Thoracic aorta (tissue), 2 donors: ENCODE data around the gene SAMD10. TPM values are rescaled to one million over a fixed set of nuclear protein-coding genes. Genes with fewer than 3 reads are reported as not detected.
"Not testable (repeated sequence)": the region's sequence is repeated elsewhere in the genome, so short reads cannot be mapped to it uniquely, and the experiment has no call there.

ENCODE experiments used
- ATAC-seq: fragments of 150-250 bp; one replicate; pipeline ENCODE4 v1.8.0; 2017; ENCODE audit warnings: low read depth; ENCODE audit not compliant: insufficient number of reproducible peaks, low FRiP score
- DNase-seq: peaks from one replicate; pipeline ENCODE4 v3.0.0-alpha.2; 2020; ENCODE audit warnings: low spot score
- H3K27ac ChIP-seq, 2 donors: fragments of 200-600 bp; sonication (generic); 1 replicate in 1 of 2; 2 replicates in 1 of 2; pipeline ENCODE4 v1.5.1; 2016; ENCODE audit warnings: mild to moderate bottlenecking in 2 of 2, moderate library complexity in 2 of 2
- H3K27me3 ChIP-seq: fragments of 200-600 bp; sonication (generic); replicated peaks from 2 replicates; pipeline ENCODE4 v1.6.0; 2016; ENCODE audit warnings: mild to moderate bottlenecking; ENCODE audit not compliant: insufficient read depth
- H3K36me3 ChIP-seq: fragments of 200-600 bp; sonication (generic); one replicate; pipeline ENCODE4 v1.5.1; 2016
- H3K4me1 ChIP-seq, 2 donors: fragments of 200-600 bp; sonication (generic); 1 replicate in 1 of 2; 2 replicates in 1 of 2; pipeline versions ENCODE4 v1.5.1 to v1.6.0; 2016; ENCODE audit warnings: low read depth in 2 of 2, mild to moderate bottlenecking in 1 of 2; ENCODE audit not compliant: control insufficient read depth in 1 of 2
- H3K4me3 ChIP-seq: fragments of 200-600 bp; sonication (generic); 2 replicates; pipeline ENCODE4 v1.5.1; 2016; ENCODE audit warnings: mild to moderate bottlenecking
- H3K9me3 ChIP-seq: fragments of 200-600 bp; sonication (generic); 2 replicates; pipeline ENCODE4 v1.5.1; 2016
- total RNA-seq, 2 donors: library from RNA; depleted of rRNA; stranded (reverse); fragments of >200 nt; gene quantifications; one replicate each; pipeline versions ENCODE4 v1.1.0 to v1.2.3, GENCODE V29; 2016
- TF ChIP-seq, protein P1 (sequence below): fragments of 200-600 bp; sonication (generic); IDR thresholded peaks from one replicate; pipeline ENCODE4 v1.5.1; 2019; ENCODE audit warnings: antibody characterized with exemption

Gene SAMD10
- total RNA-seq, 2 donors from 2014 or later, result 0.78 to 3.0 TPM

DNA sequence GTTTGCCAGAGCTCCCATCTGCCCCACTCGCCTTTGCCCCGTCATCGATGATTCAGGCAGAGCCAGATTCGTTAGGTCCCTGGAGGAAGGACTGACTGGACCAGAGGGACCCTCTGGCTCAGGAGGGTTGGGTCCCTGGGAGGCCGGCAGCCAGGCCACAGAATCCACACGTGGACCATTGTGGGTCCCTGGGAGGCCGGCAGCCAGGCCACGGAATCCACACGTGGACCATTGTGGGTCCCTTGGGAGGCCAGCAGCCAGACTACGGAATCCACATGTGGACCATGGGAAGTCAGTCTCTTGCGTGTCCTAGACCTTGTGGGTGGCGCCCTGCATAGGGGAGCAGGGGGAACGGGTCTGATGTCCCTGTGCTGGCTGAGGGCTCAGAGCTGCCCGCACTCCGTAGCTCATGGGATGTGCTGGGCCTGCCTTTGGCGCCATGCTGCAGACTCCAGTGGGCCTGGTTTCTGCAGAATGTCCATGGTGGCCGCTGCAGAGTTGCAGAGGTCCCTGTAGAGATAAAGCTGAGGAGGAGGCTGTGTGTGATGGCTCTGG is 46.8 kb downstream of the SAMD10 start:
- Histone ChIP-seq H3K36me3 (peaks cover 55% of the 10 kb centered on the region), H3K27ac (no peak overlapping the region), H3K27me3 (no peaks in the 10 kb centered on the region), H3K9me3 (no peaks in the 10 kb centered on the region), H3K4me1 (no peaks in the 10 kb centered on the region), H3K4me3 (no peak overlapping the region)
- no peak for ATAC-seq
- DNase-seq, result no peak
- TF ChIP-seq, protein P1, sequence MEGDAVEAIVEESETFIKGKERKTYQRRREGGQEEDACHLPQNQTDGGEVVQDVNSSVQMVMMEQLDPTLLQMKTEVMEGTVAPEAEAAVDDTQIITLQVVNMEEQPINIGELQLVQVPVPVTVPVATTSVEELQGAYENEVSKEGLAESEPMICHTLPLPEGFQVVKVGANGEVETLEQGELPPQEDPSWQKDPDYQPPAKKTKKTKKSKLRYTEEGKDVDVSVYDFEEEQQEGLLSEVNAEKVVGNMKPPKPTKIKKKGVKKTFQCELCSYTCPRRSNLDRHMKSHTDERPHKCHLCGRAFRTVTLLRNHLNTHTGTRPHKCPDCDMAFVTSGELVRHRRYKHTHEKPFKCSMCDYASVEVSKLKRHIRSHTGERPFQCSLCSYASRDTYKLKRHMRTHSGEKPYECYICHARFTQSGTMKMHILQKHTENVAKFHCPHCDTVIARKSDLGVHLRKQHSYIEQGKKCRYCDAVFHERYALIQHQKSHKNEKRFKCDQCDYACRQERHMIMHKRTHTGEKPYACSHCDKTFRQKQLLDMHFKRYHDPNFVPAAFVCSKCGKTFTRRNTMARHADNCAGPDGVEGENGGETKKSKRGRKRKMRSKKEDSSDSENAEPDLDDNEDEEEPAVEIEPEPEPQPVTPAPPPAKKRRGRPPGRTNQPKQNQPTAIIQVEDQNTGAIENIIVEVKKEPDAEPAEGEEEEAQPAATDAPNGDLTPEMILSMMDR, result no peak

DNA sequence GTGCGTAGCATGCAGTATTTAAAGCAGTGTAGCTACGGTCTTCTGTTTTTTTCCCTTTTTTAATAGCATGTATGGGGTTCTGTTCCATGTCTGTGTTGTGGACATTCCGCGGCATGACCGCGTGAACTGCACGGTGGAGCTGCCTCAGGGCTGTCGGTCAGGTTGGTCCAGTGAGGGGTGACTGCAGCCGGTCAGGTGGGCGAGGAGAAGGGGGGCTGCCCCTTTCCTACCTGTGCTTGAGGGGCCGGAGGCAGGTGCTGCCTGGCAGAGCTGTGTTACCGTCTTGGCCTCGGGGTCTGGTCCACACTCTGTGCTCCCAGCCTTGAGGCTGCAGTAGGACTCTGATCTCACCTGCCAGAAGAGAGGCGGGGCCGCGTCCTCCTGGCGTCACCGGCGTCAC is 47.7 kb downstream of the SAMD10 start:
- Histone ChIP-seq H3K9me3 (no peaks in the 10 kb centered on the region), H3K4me3 (no peak overlapping the region), H3K4me1 (no peaks in the 10 kb centered on the region), H3K27ac (no peak overlapping the region), H3K27me3 (no peaks in the 10 kb centered on the region), H3K36me3 (peaks cover 55% of the 10 kb centered on the region)
- DNase-seq (no peak), ATAC-seq (no peak)
- TF ChIP-seq, protein P1, result no peak

DNA sequence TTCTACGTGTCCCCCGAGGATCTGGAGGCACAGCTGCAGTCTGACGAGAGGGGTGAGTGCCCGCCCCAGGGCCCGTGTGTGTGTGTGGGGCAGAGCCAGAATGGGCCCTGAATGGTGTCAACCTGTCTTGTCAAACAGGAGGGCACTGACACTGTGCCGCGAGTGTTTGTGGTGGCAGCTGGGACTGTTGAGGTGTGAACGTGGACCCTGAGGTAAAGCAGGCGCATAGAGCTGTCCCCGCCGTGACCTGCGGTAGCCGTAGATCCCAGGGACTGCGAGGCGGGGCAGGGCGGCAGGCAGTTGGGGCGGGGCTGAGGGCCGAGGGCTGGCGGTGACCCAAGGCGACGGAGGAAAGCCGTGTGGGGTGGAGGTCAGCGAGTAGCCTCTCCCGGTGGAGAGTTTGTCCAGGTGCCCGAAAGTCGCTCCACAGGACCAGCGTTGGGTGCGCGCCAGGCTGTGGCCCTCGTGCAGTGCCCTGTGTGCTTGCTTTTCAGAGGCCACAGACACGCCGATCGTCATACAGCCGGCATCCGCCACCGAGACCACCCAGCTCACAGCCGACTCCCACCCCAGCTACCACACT is 48.4 kb downstream of the SAMD10 start:
- no peak for ATAC-seq
- DNase-seq, result no peak
- TF ChIP-seq, protein P1, result no peak
- no peaks in the 10 kb centered on the region for H3K27me3 ChIP-seq
- H3K27ac ChIP-seq, result no peak overlapping the region
- no peak overlapping the region for H3K4me3 ChIP-seq
- H3K36me3 ChIP-seq, result peaks cover 55% of the 10 kb centered on the region
- no peaks in the 10 kb centered on the region for H3K9me3 ChIP-seq
- no peaks in the 10 kb centered on the region for H3K4me1 ChIP-seq

DNA sequence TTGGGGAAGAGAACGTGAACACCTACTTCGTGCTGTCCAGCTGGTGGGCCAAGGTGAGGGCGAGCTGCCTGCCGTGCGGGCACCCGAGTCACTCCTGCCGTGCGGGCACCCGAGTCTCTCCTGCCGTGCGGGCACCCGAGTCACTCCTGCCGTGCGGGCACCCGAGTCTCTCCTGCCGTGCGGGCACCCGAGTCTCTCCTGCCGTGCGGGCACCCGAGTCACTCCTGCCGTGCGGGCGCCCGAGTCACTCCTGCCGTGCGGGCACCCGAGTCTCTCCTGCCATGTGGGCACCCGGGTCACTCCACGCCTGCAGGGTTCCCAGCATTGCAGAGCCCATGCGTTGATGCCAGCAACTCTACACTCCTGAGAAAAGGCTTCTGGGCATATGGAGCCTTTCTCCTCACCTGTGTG is 50.0 kb downstream of the SAMD10 start:
- peaks cover 47% of the 10 kb centered on the region for H3K36me3 ChIP-seq
- not testable (repeated sequence) for ATAC-seq, H3K9me3 ChIP-seq, DNase-seq, H3K4me3 ChIP-seq, H3K27ac ChIP-seq, H3K27me3 ChIP-seq, H3K4me1 ChIP-seq

DNA sequence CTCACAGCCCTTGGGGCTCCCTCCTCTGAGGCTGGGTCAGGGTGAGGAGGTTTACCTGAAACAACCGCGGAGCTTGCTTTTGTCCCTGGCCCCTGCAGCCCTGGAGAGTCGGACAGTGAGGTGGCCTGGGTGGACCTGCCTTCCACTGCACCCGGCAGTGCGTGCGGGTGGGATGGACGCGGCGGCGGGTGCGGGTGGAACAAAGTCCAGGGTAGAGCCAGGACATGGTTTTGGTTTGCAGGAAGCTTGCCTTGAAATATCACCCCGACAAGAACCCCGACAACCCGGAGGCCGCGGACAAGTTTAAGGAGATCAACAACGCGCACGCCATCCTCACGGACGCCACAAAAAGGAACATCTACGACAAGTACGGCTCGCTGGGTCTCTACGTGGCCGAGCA is 50.4 kb downstream of the SAMD10 start:
- TF ChIP-seq, protein P1, result no peak
- DNase-seq (no peak), ATAC-seq (no peak)
- no peak overlapping the region for H3K27ac ChIP-seq
- H3K9me3 ChIP-seq, result no peaks in the 10 kb centered on the region
- peaks cover 47% of the 10 kb centered on the region for H3K36me3 ChIP-seq
- peaks cover 0 to 4% of the 10 kb centered on the region in 2 donors for H3K4me1 ChIP-seq
- H3K27me3 ChIP-seq, result no peaks in the 10 kb centered on the region
- no peak overlapping the region for H3K4me3 ChIP-seq

DNA sequence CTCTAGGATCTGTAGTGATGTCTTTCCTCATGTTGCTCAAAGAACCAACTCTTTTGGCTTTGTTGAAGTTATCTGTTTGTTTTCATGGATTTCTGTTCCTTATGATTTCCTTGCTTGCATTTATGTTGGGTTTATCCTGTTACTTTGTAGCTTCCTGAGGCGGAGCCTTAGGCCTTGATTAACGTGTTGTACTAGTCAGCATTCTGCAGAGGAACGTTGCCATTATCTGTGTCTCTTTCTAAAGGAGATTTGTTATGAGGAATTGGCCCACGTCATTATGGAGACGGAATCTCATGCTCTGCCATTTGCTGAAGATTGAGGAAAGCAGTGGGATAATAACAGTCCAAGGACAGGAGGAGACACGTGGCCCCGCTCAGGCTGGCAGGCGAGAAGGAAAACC is 53.1 kb downstream of the SAMD10 start:
- Histone ChIP-seq H3K4me1 (peaks cover 0 to 8% of the 10 kb centered on the region in 2 donors), H3K9me3 (no peaks in the 10 kb centered on the region), H3K27me3 (no peaks in the 10 kb centered on the region), H3K36me3 (peaks cover 33% of the 10 kb centered on the region), H3K27ac (no peak overlapping the region), H3K4me3 (no peak overlapping the region)
- TF ChIP-seq, protein P1, result no peak
- DNase-seq, result no peak
- ATAC-seq, result no peak
